ENCODE measurements around the gene GRM8.

The GRM8 gene

GRCh38 chr7:127135871-127136485 lies 116.8 kb downstream of the GRM8 start (continued):
- TF ChIP-seq, protein P1, sequence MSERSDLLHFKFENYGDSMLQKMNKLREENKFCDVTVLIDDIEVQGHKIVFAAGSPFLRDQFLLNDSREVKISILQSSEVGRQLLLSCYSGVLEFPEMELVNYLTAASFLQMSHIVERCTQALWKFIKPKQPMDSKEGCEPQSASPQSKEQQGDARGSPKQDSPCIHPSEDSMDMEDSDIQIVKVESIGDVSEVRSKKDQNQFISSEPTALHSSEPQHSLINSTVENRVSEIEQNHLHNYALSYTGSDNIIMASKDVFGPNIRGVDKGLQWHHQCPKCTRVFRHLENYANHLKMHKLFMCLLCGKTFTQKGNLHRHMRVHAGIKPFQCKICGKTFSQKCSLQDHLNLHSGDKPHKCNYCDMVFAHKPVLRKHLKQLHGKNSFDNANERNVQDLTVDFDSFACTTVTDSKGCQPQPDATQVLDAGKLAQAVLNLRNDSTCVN (tag by site-specific recombination; optimal IDR thresholded peaks at IDR 0.05) = no peak
- TF ChIP-seq ZSCAN5A (tag by site-specific recombination; IDR thresholded peaks at IDR 0.05) (no peak), HOXD13 (CRISPR knock-in tag; IDR thresholded peaks at IDR 0.05; ENCODE audit: borderline replicate concordance) (no peak), ZBTB49 (tag by site-specific recombination; IDR thresholded peaks at IDR 0.05; ENCODE audit: low read depth) (no peak)
- TF ChIP-seq, protein P2, sequence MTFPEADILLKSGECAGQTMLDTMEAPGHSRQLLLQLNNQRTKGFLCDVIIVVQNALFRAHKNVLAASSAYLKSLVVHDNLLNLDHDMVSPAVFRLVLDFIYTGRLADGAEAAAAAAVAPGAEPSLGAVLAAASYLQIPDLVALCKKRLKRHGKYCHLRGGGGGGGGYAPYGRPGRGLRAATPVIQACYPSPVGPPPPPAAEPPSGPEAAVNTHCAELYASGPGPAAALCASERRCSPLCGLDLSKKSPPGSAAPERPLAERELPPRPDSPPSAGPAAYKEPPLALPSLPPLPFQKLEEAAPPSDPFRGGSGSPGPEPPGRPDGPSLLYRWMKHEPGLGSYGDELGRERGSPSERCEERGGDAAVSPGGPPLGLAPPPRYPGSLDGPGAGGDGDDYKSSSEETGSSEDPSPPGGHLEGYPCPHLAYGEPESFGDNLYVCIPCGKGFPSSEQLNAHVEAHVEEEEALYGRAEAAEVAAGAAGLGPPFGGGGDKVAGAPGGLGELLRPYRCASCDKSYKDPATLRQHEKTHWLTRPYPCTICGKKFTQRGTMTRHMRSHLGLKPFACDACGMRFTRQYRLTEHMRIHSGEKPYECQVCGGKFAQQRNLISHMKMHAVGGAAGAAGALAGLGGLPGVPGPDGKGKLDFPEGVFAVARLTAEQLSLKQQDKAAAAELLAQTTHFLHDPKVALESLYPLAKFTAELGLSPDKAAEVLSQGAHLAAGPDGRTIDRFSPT (tag by site-specific recombination; IDR thresholded peaks at IDR 0.05) = no peak

DNA sequence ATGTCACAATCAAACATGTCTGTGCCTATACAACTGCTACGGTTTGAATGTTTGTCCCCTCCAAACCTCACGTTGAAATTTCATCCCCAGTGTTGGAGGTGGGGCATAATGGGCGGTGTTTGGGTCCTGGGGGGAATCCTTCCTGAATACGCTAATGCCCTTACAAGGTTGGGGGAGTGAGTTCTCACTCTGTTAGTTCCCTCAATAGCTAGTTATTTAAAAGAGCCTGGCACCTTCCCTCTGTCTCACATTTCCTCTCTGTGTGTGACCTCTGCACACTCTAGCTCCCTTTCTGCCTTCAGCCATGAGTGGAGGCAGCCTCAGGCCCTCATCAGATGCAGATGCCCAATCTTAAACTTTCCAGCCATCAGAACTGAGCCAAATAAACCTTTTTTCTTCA lies 129.5 kb downstream of the GRM8 start:
- Histone ChIP-seq H3K9me3 (ENCODE audit: control insufficient read depth, insufficient read depth, low read depth, low read length) (no peaks in the 10 kb centered on the region), H3K27ac (ENCODE audit: extremely low read depth, low read depth, low read length) (no peak overlapping the region), H3K4me3 (ENCODE audit: low read depth, low read length) (no peak overlapping the region), H3K36me3 (ENCODE audit: control insufficient read depth in 2 of 2, insufficient read depth in 1 of 2, low read length in 2 of 2) (no peaks in the 10 kb centered on the region), H3K4me1 (ENCODE audit: control insufficient read depth, insufficient read depth, low read length) (no peaks in the 10 kb centered on the region)
- ChIA-PET CTCF (no interaction called here), POLR2A (no interaction called here)
- no peak for TF ChIP-seq ZNF514 (tag by site-specific recombination; IDR thresholded peaks at IDR 0.05)
- no peak for TF ChIP-seq BCL11A (tag by site-specific recombination; IDR thresholded peaks at IDR 0.05; ENCODE audit: low read depth)
- TF ChIP-seq YY2 (tag by site-specific recombination; IDR thresholded peaks at IDR 0.05) = no peak
- no peak for TF ChIP-seq ZNF394 (tag by site-specific recombination; IDR thresholded peaks at IDR 0.05; ENCODE audit: borderline replicate concordance)
- no peak for TF ChIP-seq ZNF280C (tag by site-specific recombination; IDR thresholded peaks at IDR 0.05)
- no peak for TF ChIP-seq ZNF626 (tag by site-specific recombination; IDR thresholded peaks at IDR 0.05)
- no peak for TF ChIP-seq ZNF513 (tag by site-specific recombination; IDR thresholded peaks at IDR 0.05)
- TF ChIP-seq, protein P3, sequence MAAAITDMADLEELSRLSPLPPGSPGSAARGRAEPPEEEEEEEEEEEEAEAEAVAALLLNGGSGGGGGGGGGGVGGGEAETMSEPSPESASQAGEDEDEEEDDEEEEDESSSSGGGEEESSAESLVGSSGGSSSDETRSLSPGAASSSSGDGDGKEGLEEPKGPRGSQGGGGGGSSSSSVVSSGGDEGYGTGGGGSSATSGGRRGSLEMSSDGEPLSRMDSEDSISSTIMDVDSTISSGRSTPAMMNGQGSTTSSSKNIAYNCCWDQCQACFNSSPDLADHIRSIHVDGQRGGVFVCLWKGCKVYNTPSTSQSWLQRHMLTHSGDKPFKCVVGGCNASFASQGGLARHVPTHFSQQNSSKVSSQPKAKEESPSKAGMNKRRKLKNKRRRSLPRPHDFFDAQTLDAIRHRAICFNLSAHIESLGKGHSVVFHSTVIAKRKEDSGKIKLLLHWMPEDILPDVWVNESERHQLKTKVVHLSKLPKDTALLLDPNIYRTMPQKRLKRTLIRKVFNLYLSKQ (tag by site-specific recombination; IDR thresholded peaks at IDR 0.05; ENCODE audit: borderline replicate concordance) = no peak
- no peak for TF ChIP-seq ZNF140 (tag by site-specific recombination; IDR thresholded peaks at IDR 0.05)
- TF ChIP-seq, protein P4, sequence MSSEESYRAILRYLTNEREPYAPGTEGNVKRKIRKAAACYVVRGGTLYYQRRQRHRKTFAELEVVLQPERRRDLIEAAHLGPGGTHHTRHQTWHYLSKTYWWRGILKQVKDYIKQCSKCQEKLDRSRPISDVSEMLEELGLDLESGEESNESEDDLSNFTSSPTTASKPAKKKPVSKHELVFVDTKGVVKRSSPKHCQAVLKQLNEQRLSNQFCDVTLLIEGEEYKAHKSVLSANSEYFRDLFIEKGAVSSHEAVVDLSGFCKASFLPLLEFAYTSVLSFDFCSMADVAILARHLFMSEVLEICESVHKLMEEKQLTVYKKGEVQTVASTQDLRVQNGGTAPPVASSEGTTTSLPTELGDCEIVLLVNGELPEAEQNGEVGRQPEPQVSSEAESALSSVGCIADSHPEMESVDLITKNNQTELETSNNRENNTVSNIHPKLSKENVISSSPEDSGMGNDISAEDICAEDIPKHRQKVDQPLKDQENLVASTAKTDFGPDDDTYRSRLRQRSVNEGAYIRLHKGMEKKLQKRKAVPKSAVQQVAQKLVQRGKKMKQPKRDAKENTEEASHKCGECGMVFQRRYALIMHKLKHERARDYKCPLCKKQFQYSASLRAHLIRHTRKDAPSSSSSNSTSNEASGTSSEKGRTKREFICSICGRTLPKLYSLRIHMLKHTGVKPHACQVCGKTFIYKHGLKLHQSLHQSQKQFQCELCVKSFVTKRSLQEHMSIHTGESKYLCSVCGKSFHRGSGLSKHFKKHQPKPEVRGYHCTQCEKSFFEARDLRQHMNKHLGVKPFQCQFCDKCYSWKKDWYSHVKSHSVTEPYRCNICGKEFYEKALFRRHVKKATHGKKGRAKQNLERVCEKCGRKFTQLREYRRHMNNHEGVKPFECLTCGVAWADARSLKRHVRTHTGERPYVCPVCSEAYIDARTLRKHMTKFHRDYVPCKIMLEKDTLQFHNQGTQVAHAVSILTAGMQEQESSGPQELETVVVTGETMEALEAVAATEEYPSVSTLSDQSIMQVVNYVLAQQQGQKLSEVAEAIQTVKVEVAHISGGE (tag by site-specific recombination; conservative IDR thresholded peaks at IDR 0.05; ENCODE audit: low read depth) = no peak
- no peak for TF ChIP-seq ZNF677 (tag by site-specific recombination; IDR thresholded peaks at IDR 0.05)
- TF ChIP-seq ZNF654 (tag by site-specific recombination; IDR thresholded peaks at IDR 0.05; ENCODE audit: low read depth) = no peak
- no peak for TF ChIP-seq KLF16 (tag by site-specific recombination; IDR thresholded peaks at IDR 0.05)
- TF ChIP-seq ZFP37 (tag by site-specific recombination; IDR thresholded peaks at IDR 0.05) = no peak
